DND-41 (cell line): ENCODE results near the gene MYBPHL.

ENCODE experiments used
- CTCF ChIP-seq: IDR thresholded peaks from 2 replicates; pipeline ENCODE4 v1.5.1; 2012; ENCODE audit warnings: borderline replicate concordance, low read length, moderate library complexity, mild to moderate bottlenecking; ENCODE audit not compliant: poor library complexity, severe bottlenecking; ENCODE audit errors: extremely low read depth
- EZH2 ChIP-seq: IDR thresholded peaks from 3 replicates; pipeline ENCODE4 v1.6.1; 2012; ENCODE audit warnings: borderline replicate concordance, low read depth, mild to moderate bottlenecking, moderate library complexity, low read length, inconsistent platforms; ENCODE audit not compliant: severe bottlenecking

- TF ChIP-seq CTCF (no peak), EZH2 (no peak)
Measured at GRCh38 chr1:109256971-109257681, 49.7 kb downstream of the MYBPHL start.
